Measurements from ENCODE around the gene SPATA19.

- no peak for TF ChIP-seq POLR2A (IDR thresholded peaks at IDR 0.05)
- TF ChIP-seq, protein P1, sequence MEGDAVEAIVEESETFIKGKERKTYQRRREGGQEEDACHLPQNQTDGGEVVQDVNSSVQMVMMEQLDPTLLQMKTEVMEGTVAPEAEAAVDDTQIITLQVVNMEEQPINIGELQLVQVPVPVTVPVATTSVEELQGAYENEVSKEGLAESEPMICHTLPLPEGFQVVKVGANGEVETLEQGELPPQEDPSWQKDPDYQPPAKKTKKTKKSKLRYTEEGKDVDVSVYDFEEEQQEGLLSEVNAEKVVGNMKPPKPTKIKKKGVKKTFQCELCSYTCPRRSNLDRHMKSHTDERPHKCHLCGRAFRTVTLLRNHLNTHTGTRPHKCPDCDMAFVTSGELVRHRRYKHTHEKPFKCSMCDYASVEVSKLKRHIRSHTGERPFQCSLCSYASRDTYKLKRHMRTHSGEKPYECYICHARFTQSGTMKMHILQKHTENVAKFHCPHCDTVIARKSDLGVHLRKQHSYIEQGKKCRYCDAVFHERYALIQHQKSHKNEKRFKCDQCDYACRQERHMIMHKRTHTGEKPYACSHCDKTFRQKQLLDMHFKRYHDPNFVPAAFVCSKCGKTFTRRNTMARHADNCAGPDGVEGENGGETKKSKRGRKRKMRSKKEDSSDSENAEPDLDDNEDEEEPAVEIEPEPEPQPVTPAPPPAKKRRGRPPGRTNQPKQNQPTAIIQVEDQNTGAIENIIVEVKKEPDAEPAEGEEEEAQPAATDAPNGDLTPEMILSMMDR (IDR thresholded peaks at IDR 0.05 in 4 of 5, conservative IDR thresholded peaks at IDR 0.05 in 1 of 5), result no peak
Observed at GRCh38 chr11:133824593-133824992, 20.7 kb downstream of the SPATA19 start.
